HEK293 (cell line): Measurements from ENCODE around the gene SETD4.

ENCODE experiments used
- CTCF ChIA-PET: fragments of 350-600 bp; formaldehyde crosslinking; extraction: SDS; loops from one replicate; lab custom pipeline; 2021; ENCODE audit warnings: antibody characterized with exemption; lab: Yijun Ruan, JAX
- POLR2A ChIA-PET: fragments of 300-600 bp; formaldehyde crosslinking; extraction: SDS; loops from one replicate; lab custom pipeline; 2020; ENCODE audit warnings: antibody characterized with exemption, inconsistent platforms; lab: Yijun Ruan, JAX
- H3K27ac ChIP-seq: fragments of 200-500 bp; sonication (Bioruptor generic); 2 replicates; pipeline ENCODE4 v1.5.1; 2014; ENCODE audit warnings: low read depth, low read length, control low read depth, inconsistent platforms; ENCODE audit errors: extremely low read depth
- H3K36me3 ChIP-seq, 2 experiments: fragments of 200-500 bp in 1 of 2; sonication (Bioruptor generic) in 1 of 2; 1 replicate in 1 of 2; 2 replicates in 1 of 2; pipeline ENCODE4 v1.5.1; 2014 to 2017; ENCODE audit warnings: inconsistent platforms in 2 of 2, low read length in 2 of 2; ENCODE audit not compliant: control insufficient read depth in 2 of 2, insufficient read depth in 1 of 2
- H3K4me1 ChIP-seq: fragments of 200-500 bp; sonication (Bioruptor generic); 2 replicates; pipeline ENCODE4 v1.5.1; 2014; ENCODE audit warnings: mild to moderate bottlenecking, low read length, inconsistent platforms; ENCODE audit not compliant: control insufficient read depth, insufficient read depth
- H3K4me3 ChIP-seq: 2 replicates; pipeline ENCODE4 v1.5.1; 2011; ENCODE audit warnings: low read depth, mild to moderate bottlenecking, control low read depth, low read length, moderate library complexity
- H3K9me3 ChIP-seq: fragments of 200-500 bp; sonication (Bioruptor generic); 2 replicates; pipeline ENCODE4 v1.5.1; 2014; ENCODE audit warnings: low read depth, low read length, inconsistent platforms; ENCODE audit not compliant: control insufficient read depth, insufficient read depth
- AEBP2 ChIP-seq: fragments of 450-650 bp; formaldehyde crosslinking; IDR thresholded peaks from 2 replicates; pipeline ENCODE4 v1.5.1; 2016; ENCODE audit warnings: missing biosample characterization, missing genetic modification characterization, borderline replicate concordance
- ATF2 ChIP-seq: fragments of 450-650 bp; formaldehyde crosslinking; IDR thresholded peaks from 2 replicates; pipeline ENCODE4 v1.5.1; 2016; ENCODE audit warnings: missing biosample characterization, missing genetic modification characterization, low read depth
- CTCF ChIP-seq: fragments of 450-650 bp; formaldehyde crosslinking; IDR thresholded peaks from 2 replicates; pipeline ENCODE4 v1.5.1; 2016; ENCODE audit warnings: missing biosample characterization, missing genetic modification characterization
- GLIS1 ChIP-seq: fragments of 450-650 bp; formaldehyde crosslinking; IDR thresholded peaks from 2 replicates; pipeline ENCODE4 v1.5.1; 2016; ENCODE audit warnings: missing biosample characterization, missing genetic modification characterization
- IKZF3 ChIP-seq: fragments of 450-650 bp; IDR thresholded peaks from 2 replicates; pipeline ENCODE4 v1.5.0; 2018; ENCODE audit warnings: missing biosample characterization, mild to moderate bottlenecking, missing genetic modification characterization, moderate library complexity
- KLF8 ChIP-seq: fragments of 450-650 bp; formaldehyde crosslinking; IDR thresholded peaks from 2 replicates; pipeline ENCODE4 v1.5.1; 2016; ENCODE audit warnings: missing biosample characterization, missing genetic modification characterization
- MZF1 ChIP-seq: fragments of 450-650 bp; formaldehyde crosslinking; IDR thresholded peaks from 2 replicates; pipeline ENCODE4 v1.5.1; 2017; ENCODE audit warnings: missing biosample characterization, missing genetic modification characterization, borderline replicate concordance
- PRDM10 ChIP-seq: fragments of 450-650 bp; formaldehyde crosslinking; IDR thresholded peaks from 2 replicates; pipeline ENCODE4 v1.5.1; 2016; ENCODE audit warnings: missing biosample characterization, missing genetic modification characterization
- ZBTB17 ChIP-seq: fragments of 450-650 bp; formaldehyde crosslinking; IDR thresholded peaks from 2 replicates; pipeline ENCODE4 v1.5.1; 2016; ENCODE audit warnings: missing biosample characterization, missing genetic modification characterization
- ZNF10 ChIP-seq: fragments of 450-650 bp; formaldehyde crosslinking; IDR thresholded peaks from 2 replicates; pipeline ENCODE4 v1.5.1; 2017; ENCODE audit warnings: missing biosample characterization, missing genetic modification characterization
- ZNF138 ChIP-seq: fragments of 450-650 bp; formaldehyde crosslinking; IDR thresholded peaks from 2 replicates; pipeline ENCODE4 v1.5.1; 2016; ENCODE audit warnings: missing biosample characterization, missing genetic modification characterization, borderline replicate concordance
- ZNF169 ChIP-seq: fragments of 450-650 bp; formaldehyde crosslinking; IDR thresholded peaks from 2 replicates; pipeline ENCODE4 v1.5.1; 2016; ENCODE audit warnings: missing biosample characterization, missing genetic modification characterization
- ZNF174 ChIP-seq: fragments of 450-650 bp; formaldehyde crosslinking; IDR thresholded peaks from 2 replicates; pipeline ENCODE4 v1.5.0; 2017; ENCODE audit warnings: missing biosample characterization, mild to moderate bottlenecking, missing genetic modification characterization
- ZNF214 ChIP-seq: fragments of 450-650 bp; formaldehyde crosslinking; IDR thresholded peaks from 2 replicates; pipeline ENCODE4 v1.5.1; 2017; ENCODE audit warnings: missing biosample characterization, mild to moderate bottlenecking, missing genetic modification characterization, borderline replicate concordance
- ZNF324 ChIP-seq: fragments of 450-650 bp; formaldehyde crosslinking; IDR thresholded peaks from 2 replicates; pipeline ENCODE4 v1.5.1; 2016; ENCODE audit warnings: missing biosample characterization, missing genetic modification characterization
- ZNF341 ChIP-seq: fragments of 450-650 bp; formaldehyde crosslinking; IDR thresholded peaks from 2 replicates; pipeline ENCODE4; 2016; ENCODE audit warnings: low read depth, missing biosample characterization, missing genetic modification characterization
- ZNF391 ChIP-seq: fragments of 450-650 bp; formaldehyde crosslinking; IDR thresholded peaks from 2 replicates; pipeline ENCODE4 v1.5.1; 2016; ENCODE audit warnings: low read depth, missing biosample characterization, missing genetic modification characterization, borderline replicate concordance
- ZNF513 ChIP-seq: fragments of 450-650 bp; IDR thresholded peaks from 2 replicates; pipeline ENCODE4 v1.5.1; 2018; ENCODE audit warnings: missing biosample characterization, missing genetic modification characterization
- ZNF549 ChIP-seq: fragments of 450-650 bp; IDR thresholded peaks from 2 replicates; pipeline ENCODE4 v1.5.1; 2018; ENCODE audit warnings: missing biosample characterization, missing genetic modification characterization, mild to moderate bottlenecking, inconsistent platforms, moderate library complexity
- ZNF624 ChIP-seq: fragments of 450-650 bp; formaldehyde crosslinking; IDR thresholded peaks from 2 replicates; pipeline ENCODE4 v1.5.1; 2017; ENCODE audit warnings: missing biosample characterization, missing genetic modification characterization
- ZNF639 ChIP-seq: fragments of 450-650 bp; formaldehyde crosslinking; IDR thresholded peaks from 2 replicates; pipeline ENCODE4 v1.5.1; 2016; ENCODE audit warnings: missing biosample characterization, missing genetic modification characterization
- ZNF654 ChIP-seq: fragments of 450-650 bp; formaldehyde crosslinking; IDR thresholded peaks from 2 replicates; pipeline ENCODE4 v1.5.1; 2016; ENCODE audit warnings: low read depth, missing biosample characterization, missing genetic modification characterization
- ZNF658 ChIP-seq: fragments of 450-650 bp; formaldehyde crosslinking; IDR thresholded peaks from 2 replicates; pipeline ENCODE4; 2016; ENCODE audit warnings: missing biosample characterization, missing genetic modification characterization
- ZNF785 ChIP-seq: fragments of 450-650 bp; formaldehyde crosslinking; IDR thresholded peaks from 2 replicates; pipeline ENCODE4 v1.5.1; 2016; ENCODE audit warnings: missing biosample characterization, missing genetic modification characterization
- ZSCAN23 ChIP-seq: fragments of 450-650 bp; formaldehyde crosslinking; IDR thresholded peaks from 2 replicates; pipeline ENCODE4 v1.5.1; 2016; ENCODE audit warnings: missing biosample characterization, missing genetic modification characterization

Gene SETD4

GRCh38 chr21:36028127-36029069 is 31.9 kb downstream of the SETD4 start:
- H3K9me3 ChIP-seq: no peaks in the 10 kb centered on the region
- H3K4me3 ChIP-seq: no peak overlapping the region
- H3K4me1 ChIP-seq: no peaks in the 10 kb centered on the region
- CTCF ChIA-PET: interaction anchor here (0.6 to 2.4 kb wide), 39 partner anchors 10 to 1803 kb away, joined by 3 to 10 read pairs (median 3); no protein-coding TSS in a partner anchor
- POLR2A ChIA-PET: no interaction called here
- no peaks in the 10 kb centered on the region for H3K36me3 ChIP-seq
- TF ChIP-seq ZNF785 (tag by site-specific recombination) (no peak), ZNF639 (tag by site-specific recombination) (0 out of 2 replicates have a peak, but pooled peaks have one; percentile 13), ZNF214 (tag by site-specific recombination) (no peak), ZNF174 (tag by site-specific recombination) (no peak), MZF1 (tag by site-specific recombination) (no peak), ZNF624 (tag by site-specific recombination) (no peak), ZNF654 (tag by site-specific recombination) (peak; percentile 98), ZNF658 (tag by site-specific recombination) (no peak), ZNF138 (tag by site-specific recombination) (no peak), KLF8 (no peak), GLIS1 (tag by site-specific recombination) (no peak), AEBP2 (no peak), PRDM10 (peak; percentile 56; the same call in 1 of the 2 replicates), ZNF513 (tag by site-specific recombination) (no peak), ZNF549 (tag by site-specific recombination) (no peak), IKZF3 (tag by site-specific recombination) (peak; percentile 28; the same call in 1 of the 2 replicates), ZNF10 (tag by site-specific recombination) (no peak), ZNF341 (peak; percentile 44; the same call in 1 of the 2 replicates), ZNF391 (tag by site-specific recombination) (peak; percentile 26; the same call in 1 of the 2 replicates), CTCF (tag by site-specific recombination) (peak; percentile 88), ZSCAN23 (no peak), ZBTB17 (peak; percentile 54), ATF2 (tag by site-specific recombination) (no peak), ZNF169 (no peak), ZNF324 (no peak)
- H3K27ac ChIP-seq: no peak overlapping the region
